ENCODE results near the gene SYNM. TPM values are rescaled to one million over a fixed set of nuclear protein-coding genes. Genes with fewer than 3 reads are reported as not detected.

The SYNM gene
- total RNA-seq, 1 experiment from 2014 or later = 3.3 TPM

GRCh38 chr15:99096173-99096893, 8.5 kb upstream of the SYNM start:
- Histone ChIP-seq H4K20me1 (ENCODE audit: insufficient read depth) (no peaks in the 10 kb centered on the region), H3K4me3 (replicated peaks in 1 of 2; ENCODE audit: low read depth in 1 of 2, low read length in 2 of 2) (no peak overlapping the region), H2AFZ (ENCODE audit: low read depth, low read length, poor library complexity, severe bottlenecking) (no peak overlapping the region), H3K9ac (ENCODE audit: low read length) (no peak overlapping the region), H3K36me3 (ENCODE audit: control insufficient read depth in 1 of 2, insufficient read depth in 2 of 2, low read length in 2 of 2) (no peaks in the 10 kb centered on the region), H3K79me2 (ENCODE audit: insufficient read depth, low read length) (no peaks in the 10 kb centered on the region), H3K4me2 (ENCODE audit: low read length) (no peak overlapping the region), H3K9me3 (ENCODE audit: control insufficient read depth in 1 of 2, insufficient read depth in 1 of 2, low read depth in 1 of 2, low read length in 2 of 2) (no peaks in the 10 kb centered on the region), H3K27me3 (ENCODE audit: insufficient read depth, low read length) (no peaks in the 10 kb centered on the region), H3K9me2 (ENCODE audit: insufficient read depth) (no peaks in the 10 kb centered on the region), H3K27ac (ENCODE audit: low read depth, low read length) (no peak overlapping the region), H3K4me1 (ENCODE audit: control insufficient read depth in 1 of 2, insufficient read depth in 2 of 2, low read length in 2 of 2) (peaks cover 3 to 12% of the 10 kb centered on the region in 2 experiments; a peak in 3 of 4 replicates)
- RAD21 ChIA-PET (ENCODE audit: low non-redundant PET in 1 of 2, low total read pairs in 2 of 2, uncharacterized antibody in 2 of 2, unreplicated experiment in 2 of 2) = no interaction called here
- CTCF ChIA-PET = no interaction called here
- TF ChIP-seq YY1 (IDR thresholded peaks at IDR 0.05; ENCODE audit: extremely low read depth, insufficient replicate concordance, low read depth, low read length) = no peak
- DNase-seq (ENCODE audit: low read depth, low spot score) = no peak
- no peak for ATAC-seq
- POLR2A ChIA-PET = no interaction called here
- no TSS peak for BruUV-seq (replicated peaks)
- intact Hi-C loops (cut with micrococcal nuclease) = no loop called here

GRCh38 chr15:99096894-99097426, 7.9 kb upstream of the SYNM start:
- no peaks in the 10 kb centered on the region for H3K79me2 ChIP-seq (ENCODE audit: insufficient read depth, low read length)
- no peaks in the 10 kb centered on the region for H3K9me2 ChIP-seq (ENCODE audit: insufficient read depth)
- TF ChIP-seq POLR2AphosphoS5 (IDR thresholded peaks at IDR 0.05; ENCODE audit: low read depth, low read length) = no peak
- no peak for TF ChIP-seq EZH2phosphoT487 (IDR thresholded peaks at IDR 0.05; ENCODE audit: borderline replicate concordance)
- no peak overlapping the region for H2AFZ ChIP-seq (ENCODE audit: low read depth, low read length, poor library complexity, severe bottlenecking)
- no peak overlapping the region for H3K4me3 ChIP-seq (replicated peaks in 1 of 2; ENCODE audit: low read depth in 1 of 2, low read length in 2 of 2)
- no peaks in the 10 kb centered on the region for H3K27me3 ChIP-seq (ENCODE audit: insufficient read depth, low read length)
- H3K36me3 ChIP-seq (ENCODE audit: control insufficient read depth in 1 of 2, insufficient read depth in 2 of 2, low read length in 2 of 2) = no peaks in the 10 kb centered on the region
- ChIA-PET CTCF (no interaction called here), RAD21 (ENCODE audit: low non-redundant PET in 1 of 2, low total read pairs in 2 of 2, uncharacterized antibody in 2 of 2, unreplicated experiment in 2 of 2) (no interaction called here), POLR2A (no interaction called here)
- H3K4me1 ChIP-seq (ENCODE audit: control insufficient read depth in 1 of 2, insufficient read depth in 2 of 2, low read length in 2 of 2) = peaks cover 3 to 12% of the 10 kb centered on the region in 2 experiments; a peak in 3 of 4 replicates
- no peak overlapping the region for H3K4me2 ChIP-seq (ENCODE audit: low read length)
- H3K9me3 ChIP-seq (ENCODE audit: control insufficient read depth in 1 of 2, insufficient read depth in 1 of 2, low read depth in 1 of 2, low read length in 2 of 2) = no peaks in the 10 kb centered on the region
- no peak overlapping the region for H3K27ac ChIP-seq (ENCODE audit: low read depth, low read length)
- DNase-seq (ENCODE audit: low read depth, low spot score) = no peak
- BruUV-seq (replicated peaks) = no TSS peak
- no peak for ATAC-seq
- intact Hi-C loops (cut with micrococcal nuclease) = no loop called here
- H3K9ac ChIP-seq (ENCODE audit: low read length) = no peak overlapping the region
- H4K20me1 ChIP-seq (ENCODE audit: insufficient read depth) = no peaks in the 10 kb centered on the region

Data from HCT116 (cell line).